ENCODE data around the gene CBFA2T3.

GRCh38 chr16:88959022-88959421 is 18.0 kb downstream of the CBFA2T3 start:
- TF ChIP-seq, protein P1, sequence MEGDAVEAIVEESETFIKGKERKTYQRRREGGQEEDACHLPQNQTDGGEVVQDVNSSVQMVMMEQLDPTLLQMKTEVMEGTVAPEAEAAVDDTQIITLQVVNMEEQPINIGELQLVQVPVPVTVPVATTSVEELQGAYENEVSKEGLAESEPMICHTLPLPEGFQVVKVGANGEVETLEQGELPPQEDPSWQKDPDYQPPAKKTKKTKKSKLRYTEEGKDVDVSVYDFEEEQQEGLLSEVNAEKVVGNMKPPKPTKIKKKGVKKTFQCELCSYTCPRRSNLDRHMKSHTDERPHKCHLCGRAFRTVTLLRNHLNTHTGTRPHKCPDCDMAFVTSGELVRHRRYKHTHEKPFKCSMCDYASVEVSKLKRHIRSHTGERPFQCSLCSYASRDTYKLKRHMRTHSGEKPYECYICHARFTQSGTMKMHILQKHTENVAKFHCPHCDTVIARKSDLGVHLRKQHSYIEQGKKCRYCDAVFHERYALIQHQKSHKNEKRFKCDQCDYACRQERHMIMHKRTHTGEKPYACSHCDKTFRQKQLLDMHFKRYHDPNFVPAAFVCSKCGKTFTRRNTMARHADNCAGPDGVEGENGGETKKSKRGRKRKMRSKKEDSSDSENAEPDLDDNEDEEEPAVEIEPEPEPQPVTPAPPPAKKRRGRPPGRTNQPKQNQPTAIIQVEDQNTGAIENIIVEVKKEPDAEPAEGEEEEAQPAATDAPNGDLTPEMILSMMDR (IDR thresholded peaks at IDR 0.05), result no peak
- no peak for TF ChIP-seq POLR2A (IDR thresholded peaks at IDR 0.05)
